CD14-positive monocyte (primary cell): Measurements from ENCODE around the gene VSIG8. TPM values are rescaled to one million over a fixed set of nuclear protein-coding genes. Genes with fewer than 3 reads are reported as not detected.

Experiments used
- DNase-seq, 3 donors: peaks; one replicate each; pipeline ENCODE4 v3.0.0-alpha.2; 2011 to 2022
- H2AFZ ChIP-seq: 2 replicates; pipeline ENCODE4 v1.6.0; 2012; ENCODE audit warnings: mild to moderate bottlenecking, low read depth, low read length, inconsistent platforms; ENCODE audit not compliant: insufficient read depth, poor library complexity, severe bottlenecking
- H3K27ac ChIP-seq, 2 donors: 1 replicate in 1 of 2; 2 replicates in 1 of 2; pipeline ENCODE4 v1.5.1; 2012 to 2013; ENCODE audit warnings: low read length in 2 of 2, control low read depth in 1 of 2, inconsistent platforms in 1 of 2, low read depth in 1 of 2, mild to moderate bottlenecking in 1 of 2
- H3K27me3 ChIP-seq, 2 donors: one replicate each; pipeline versions ENCODE4 v1.6.0 to v1.6.1; 2011 to 2013; ENCODE audit warnings: low read length in 2 of 2; ENCODE audit not compliant: control insufficient read depth in 2 of 2, insufficient read depth in 2 of 2
- H3K36me3 ChIP-seq, 2 donors: replicated peaks in 1 of 2; 1 replicate in 1 of 2; 2 replicates in 1 of 2; pipeline versions ENCODE4 v1.5.1 to v1.6.1; 2012 to 2013; ENCODE audit warnings: low read length in 2 of 2, control low read depth in 1 of 2, inconsistent platforms in 1 of 2, mild to moderate bottlenecking in 1 of 2; ENCODE audit not compliant: insufficient read depth in 2 of 2, control insufficient read depth in 1 of 2
- H3K4me1 ChIP-seq, 2 donors: 1 replicate in 1 of 2; 2 replicates in 1 of 2; pipeline versions ENCODE4 v1.5.1 to v1.6.1; 2012 to 2013; ENCODE audit warnings: low read length in 2 of 2, control low read depth in 1 of 2, inconsistent platforms in 1 of 2, mild to moderate bottlenecking in 1 of 2, moderate library complexity in 1 of 2; ENCODE audit not compliant: insufficient read depth in 2 of 2, control insufficient read depth in 1 of 2
- H3K4me2 ChIP-seq: replicated peaks from 2 replicates; pipeline ENCODE3; 2012; ENCODE audit warnings: low read length, moderate library complexity, mild to moderate bottlenecking; ENCODE audit not compliant: poor library complexity, severe bottlenecking; ENCODE audit errors: extremely low read depth
- H3K4me3 ChIP-seq, 3 experiments: fragments of 200-600 bp in 1 of 3; sonication (generic) in 1 of 3; replicated peaks in 1 of 3; 1 replicate in 2 of 3; 2 replicates in 1 of 3; pipeline ENCODE4 v1.5.1; 2011 to 2013; ENCODE audit warnings: low read length in 3 of 3, mild to moderate bottlenecking in 3 of 3, control low read depth in 2 of 3, low read depth in 2 of 3, inconsistent platforms in 1 of 3, moderate library complexity in 1 of 3
- H3K79me2 ChIP-seq: 2 replicates; pipeline ENCODE4 v1.6.0; 2012; ENCODE audit warnings: mild to moderate bottlenecking, control low read depth, inconsistent platforms, low read length, moderate library complexity; ENCODE audit not compliant: insufficient read depth
- H3K9ac ChIP-seq: 2 replicates; pipeline ENCODE4 v1.6.0; 2017; ENCODE audit warnings: low read length, mild to moderate bottlenecking; ENCODE audit not compliant: insufficient read depth, poor library complexity, severe bottlenecking
- H3K9me3 ChIP-seq, 2 donors: replicated peaks in 1 of 2; 1 replicate in 1 of 2; 2 replicates in 1 of 2; pipeline versions ENCODE4 v1.5.1 to v1.6.1; 2012 to 2013; ENCODE audit warnings: low read length in 2 of 2, control low read depth in 1 of 2; ENCODE audit not compliant: control insufficient read depth in 1 of 2, insufficient read depth in 1 of 2
- H4K20me1 ChIP-seq: 2 replicates; pipeline ENCODE4 v1.6.0; 2012; ENCODE audit warnings: mild to moderate bottlenecking, low read length, control low read depth, moderate library complexity; ENCODE audit not compliant: insufficient read depth
- H3K27ac Mint-ChIP-seq, 7 donors: one replicate each; pipeline ENCODE4 v1.8.0; 2020; ENCODE audit warnings: mild to moderate bottlenecking in 7 of 7, mixed read lengths in 7 of 7, moderate library complexity in 6 of 7, inconsistent platforms in 2 of 7
- H3K27me3 Mint-ChIP-seq, 3 donors: one replicate each; pipeline ENCODE4 v1.8.0; 2021 to 2022; ENCODE audit warnings: low read depth in 3 of 3, mild to moderate bottlenecking in 3 of 3, mixed read lengths in 3 of 3, moderate library complexity in 3 of 3, inconsistent platforms in 1 of 3
- H3K36me3 Mint-ChIP-seq, 2 donors: one replicate each; pipeline ENCODE4 v1.8.0; 2020; ENCODE audit warnings: mixed read lengths in 2 of 2, inconsistent platforms in 1 of 2, mild to moderate bottlenecking in 1 of 2
- H3K4me1 Mint-ChIP-seq: one replicate; pipeline ENCODE4 v1.8.0; 2020; ENCODE audit warnings: mild to moderate bottlenecking, mixed read lengths
- H3K4me3 Mint-ChIP-seq, 2 donors: one replicate each; pipeline ENCODE4 v1.8.0; 2020; ENCODE audit warnings: mild to moderate bottlenecking in 2 of 2, mixed read lengths in 2 of 2, moderate library complexity in 1 of 2
- H3K9me3 Mint-ChIP-seq, 7 donors: one replicate each; pipeline ENCODE4 v1.8.0; 2020 to 2022; ENCODE audit warnings: mixed read lengths in 7 of 7, mild to moderate bottlenecking in 6 of 7, moderate library complexity in 6 of 7, inconsistent platforms in 2 of 7
- WGBS: methylation state at CpG from one replicate; pipeline ENCODE4 v1.1.5; 2013; ENCODE audit warnings: missing lambda C conversion rate; ENCODE audit not compliant: insufficient coverage; 5-methylcytosine and 5-hydroxymethylcytosine counted together
- intact Hi-C, 2 donors: fragments of 100-400 bp; cut with micrococcal nuclease; formaldehyde crosslinking; loops; one replicate each; pipeline versions ENCODE4 v1.15.0 to v1.15.1; 2023
- polyA plus RNA-seq, 3 donors: library from polyadenylated mRNA; depleted of rRNA in 1 of 3; unstranded in 2 of 3; stranded (reverse) in 1 of 3; fragments of 300-500 nt in 2 of 3; fragments of >200 nt in 1 of 3; fragmentation: Illumina TruSeq in 2 of 3; gene quantifications; 1 replicate in 2 of 3; 2 replicates in 1 of 3; pipeline ENCODE4 v1.2.3, GENCODE V29; 2012 to 2021
- TF ChIP-seq, protein P1 (sequence below): fragments of 200-600 bp; IDR thresholded peaks from one replicate; pipeline ENCODE4 v1.8.0; 2022; ENCODE audit warnings: antibody characterized with exemption, mild to moderate bottlenecking

Gene VSIG8
- polyA plus RNA-seq, 3 donors: 0.04 TPM; not detected in 2

DNA sequence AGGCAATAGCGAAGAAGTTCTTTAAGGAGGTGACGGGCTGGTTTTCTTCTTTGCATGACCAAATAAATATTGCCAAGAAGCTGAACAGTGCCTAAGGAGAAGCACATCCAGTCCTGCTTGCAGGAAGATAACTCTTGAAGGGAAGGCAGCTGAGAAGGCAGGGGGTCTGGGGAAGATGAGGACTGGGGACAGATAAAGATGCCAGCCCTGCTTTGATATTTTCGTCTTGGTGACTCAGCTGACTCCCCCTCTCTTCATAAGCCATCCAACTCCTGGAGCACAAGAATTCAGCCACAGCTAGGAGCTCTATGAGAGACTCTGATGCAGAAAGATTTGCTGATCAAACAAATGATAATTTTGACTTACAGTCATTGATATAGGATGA lies 34.1 kb upstream of the VSIG8 start:
- Mint-ChIP-seq H3K4me1 (peaks cover 46% of the 10 kb centered on the region), H3K36me3 (peaks cover 2 to 3% of the 10 kb centered on the region in 2 donors), H3K4me3 (peak overlapping the region in 1 of 2 donors; percentile 64), H3K27me3 (peaks cover 3 to 6% (median 3%) of the 10 kb centered on the region in 3 donors), H3K9me3 (peaks cover 0 to 2% (median 0%) of the 10 kb centered on the region in 7 donors), H3K27ac (peak overlapping the region; percentile 81 to 90 (median 87))
- no peak for DNase-seq
- H3K4me3 ChIP-seq: peak overlapping the region in 1 of 3 experiments; percentile 9
- H3K36me3 ChIP-seq: no peaks in the 10 kb centered on the region
- intact Hi-C loops: no loop called here
- H3K4me2 ChIP-seq: peak overlapping the region; percentile 30
- no peaks in the 10 kb centered on the region for H3K27me3 ChIP-seq
- no peaks in the 10 kb centered on the region for H3K79me2 ChIP-seq
- no peaks in the 10 kb centered on the region for H3K9me3 ChIP-seq
- peaks cover 39 to 50% of the 10 kb centered on the region in 2 donors for H3K4me1 ChIP-seq
- 100% methylated on average over 2 of the region's 3 CpGs for WGBS
- H3K27ac ChIP-seq: peak overlapping the region in 1 of 2 donors; percentile 61
- no peaks in the 10 kb centered on the region for H4K20me1 ChIP-seq
- peak overlapping the region; percentile 10 for H3K9ac ChIP-seq
- TF ChIP-seq, protein P1, sequence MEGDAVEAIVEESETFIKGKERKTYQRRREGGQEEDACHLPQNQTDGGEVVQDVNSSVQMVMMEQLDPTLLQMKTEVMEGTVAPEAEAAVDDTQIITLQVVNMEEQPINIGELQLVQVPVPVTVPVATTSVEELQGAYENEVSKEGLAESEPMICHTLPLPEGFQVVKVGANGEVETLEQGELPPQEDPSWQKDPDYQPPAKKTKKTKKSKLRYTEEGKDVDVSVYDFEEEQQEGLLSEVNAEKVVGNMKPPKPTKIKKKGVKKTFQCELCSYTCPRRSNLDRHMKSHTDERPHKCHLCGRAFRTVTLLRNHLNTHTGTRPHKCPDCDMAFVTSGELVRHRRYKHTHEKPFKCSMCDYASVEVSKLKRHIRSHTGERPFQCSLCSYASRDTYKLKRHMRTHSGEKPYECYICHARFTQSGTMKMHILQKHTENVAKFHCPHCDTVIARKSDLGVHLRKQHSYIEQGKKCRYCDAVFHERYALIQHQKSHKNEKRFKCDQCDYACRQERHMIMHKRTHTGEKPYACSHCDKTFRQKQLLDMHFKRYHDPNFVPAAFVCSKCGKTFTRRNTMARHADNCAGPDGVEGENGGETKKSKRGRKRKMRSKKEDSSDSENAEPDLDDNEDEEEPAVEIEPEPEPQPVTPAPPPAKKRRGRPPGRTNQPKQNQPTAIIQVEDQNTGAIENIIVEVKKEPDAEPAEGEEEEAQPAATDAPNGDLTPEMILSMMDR: no peak
- H2AFZ ChIP-seq: no peak overlapping the region

DNA sequence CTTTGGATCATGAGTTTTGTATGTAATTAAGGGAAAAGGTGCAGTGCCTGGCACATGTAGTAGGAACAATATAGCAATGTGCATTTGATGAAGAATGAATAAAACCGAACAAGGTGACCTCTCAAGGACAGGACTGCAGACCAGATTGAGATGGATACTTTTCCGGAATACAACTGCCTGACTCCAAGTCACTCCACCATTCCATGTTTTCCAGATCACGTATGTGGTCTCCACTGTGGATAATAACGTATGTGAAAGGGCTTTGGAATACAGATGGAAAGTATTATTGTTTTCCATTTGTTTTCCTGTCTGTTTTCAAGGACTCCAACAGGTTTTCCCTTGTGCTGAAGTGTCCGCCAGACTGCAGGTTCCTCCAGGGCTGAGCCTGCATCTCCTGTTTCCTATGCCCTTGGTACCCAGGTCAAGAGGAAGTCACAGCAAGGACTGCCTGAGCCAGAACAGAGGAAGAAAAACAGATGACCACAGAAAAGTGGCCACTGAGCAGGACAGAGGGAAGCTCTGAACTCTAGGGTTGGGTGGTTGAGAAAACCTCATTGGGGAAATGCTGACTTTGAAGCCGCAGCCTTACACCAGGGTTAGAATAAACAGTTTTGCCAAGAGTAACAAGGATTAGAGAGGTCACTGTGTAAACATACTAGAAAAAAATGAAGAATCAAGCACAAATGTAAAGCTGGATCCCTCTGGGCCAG lies 33.5 kb upstream of the VSIG8 start:
- TF ChIP-seq, protein P1: no peak
- Histone ChIP-seq H4K20me1 (no peaks in the 10 kb centered on the region), H3K4me2 (peak overlapping the region; percentile 30), H3K4me1 (peaks cover 45 to 55% of the 10 kb centered on the region in 2 donors), H3K9me3 (no peaks in the 10 kb centered on the region), H3K79me2 (no peaks in the 10 kb centered on the region), H3K9ac (peak overlapping the region; percentile 10), H2AFZ (no peak overlapping the region), H3K36me3 (no peaks in the 10 kb centered on the region), H3K27me3 (no peaks in the 10 kb centered on the region), H3K4me3 (peak overlapping the region in 1 of 3 experiments; percentile 9), H3K27ac (peak overlapping the region; percentile 23 to 61)
- Mint-ChIP-seq H3K4me3 (peak overlapping the region in 1 of 2 donors; percentile 64), H3K27me3 (peaks cover 3 to 6% (median 3%) of the 10 kb centered on the region in 3 donors), H3K27ac (peak overlapping the region; percentile 81 to 90 (median 87)), H3K36me3 (peaks cover 2 to 3% of the 10 kb centered on the region in 2 donors), H3K9me3 (peaks cover 0 to 2% (median 0%) of the 10 kb centered on the region in 7 donors), H3K4me1 (peaks cover 47% of the 10 kb centered on the region)
- DNase-seq: peak; percentile 49 to 64 (median 57)
- intact Hi-C loops: no loop called here
- WGBS: 20% methylated on average over 1 of the region's 6 CpGs
